Measurements from ENCODE around the gene EXOC2.

- TF ChIP-seq RARB (CRISPR knock-in tag; IDR thresholded peaks at IDR 0.05) = no peak
- no peak for TF ChIP-seq POU6F1 (CRISPR knock-in tag; IDR thresholded peaks at IDR 0.05; ENCODE audit: borderline replicate concordance, low read depth)
Measured at GRCh38 chr6:473768-474452, 219.0 kb downstream of the EXOC2 start.

Data from SK-N-SH treated with all-trans-retinoic acid at 6 μM for 48 hours (cell line).